GM21576 (cell line): ENCODE results near the gene MRPL41.
"Not testable (repeated sequence)": the region's sequence is repeated elsewhere in the genome, so short reads cannot be mapped to it uniquely, and the experiment has no call there.

Experiments used
- ATAC-seq: cut with Tn5 transposase; IDR thresholded peaks from one replicate; pipeline ENCODE4 v1.9.1; 2021; ENCODE audit warnings: mild to moderate bottlenecking, moderate library complexity; ENCODE audit not compliant: unreplicated experiment

MRPL41 gene

GRCh38 chr9:137550958-137551263 is 768 bp upstream of the MRPL41 start:
- ATAC-seq, result not testable (repeated sequence)

GRCh38 chr9:137552022-137552768 is 516 bp downstream of the MRPL41 start:
- ATAC-seq, result peak; percentile 5

DNA sequence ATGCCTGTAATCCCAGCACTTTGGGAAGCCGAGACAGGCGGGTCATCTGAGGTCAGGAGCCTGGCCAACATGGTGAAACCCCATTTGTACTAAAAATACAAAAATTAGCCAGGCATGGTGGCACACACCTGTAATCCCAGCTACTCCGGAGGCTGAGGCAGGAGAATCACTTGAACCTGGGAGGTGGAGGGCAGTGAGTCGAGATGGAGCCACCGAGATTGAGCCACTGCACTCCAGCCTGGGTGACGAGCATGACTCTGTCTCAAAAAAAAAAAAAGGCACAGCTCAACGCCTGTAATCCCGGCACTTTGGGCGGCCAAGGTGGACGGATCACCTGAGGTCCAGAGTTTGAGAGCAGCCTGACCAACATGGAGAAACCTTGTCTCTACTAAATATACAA is 2.0 kb downstream of the MRPL41 start:
- ATAC-seq, result not testable (repeated sequence)

DNA sequence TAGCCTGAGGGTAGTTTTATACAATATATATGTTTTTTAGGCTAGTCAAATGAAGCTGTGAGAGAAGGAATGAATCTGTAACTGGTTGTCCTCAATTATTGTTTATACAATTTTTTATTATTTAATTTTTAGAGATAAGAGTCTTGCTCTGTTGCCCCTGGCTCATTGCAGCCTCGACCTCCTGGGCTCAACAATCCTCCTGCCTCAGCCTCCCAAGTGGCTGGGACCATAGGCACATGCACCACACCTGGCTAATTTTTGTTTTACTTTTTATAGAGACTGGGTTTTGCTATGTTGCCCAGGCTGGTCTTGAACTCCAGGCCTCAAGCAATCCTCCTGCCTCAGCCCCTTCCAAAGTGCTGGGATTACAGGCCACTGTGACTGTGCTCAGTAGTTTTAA is 2.7 kb downstream of the MRPL41 start:
- no peak for ATAC-seq

- ATAC-seq, result no peak
These were observed 3.5 kb downstream of the MRPL41 start for GRCh38 chr9:137555179-137555578.

GRCh38 chr9:137556069-137556838 is 4.6 kb downstream of the MRPL41 start:
- ATAC-seq, result no peak

DNA sequence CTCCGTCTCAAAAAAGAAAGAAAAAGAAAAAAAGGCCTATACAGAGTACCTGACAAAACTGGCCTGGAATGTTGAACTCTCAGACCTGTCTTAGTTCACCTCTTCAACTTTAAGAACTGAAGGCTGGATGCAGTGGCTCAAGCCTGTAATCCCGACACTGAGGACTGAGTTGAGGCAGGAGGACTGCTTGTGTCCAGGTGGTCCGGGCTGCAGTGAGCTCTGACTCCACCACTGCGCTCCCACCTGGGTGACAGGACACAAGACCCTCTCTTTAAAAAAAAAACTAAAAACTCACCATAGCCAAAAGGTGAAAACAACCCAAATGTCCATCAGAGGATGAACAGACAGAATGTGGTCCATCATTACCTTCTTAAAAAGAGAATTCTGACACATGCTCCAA is 6.4 kb downstream of the MRPL41 start:
- no peak for ATAC-seq

DNA sequence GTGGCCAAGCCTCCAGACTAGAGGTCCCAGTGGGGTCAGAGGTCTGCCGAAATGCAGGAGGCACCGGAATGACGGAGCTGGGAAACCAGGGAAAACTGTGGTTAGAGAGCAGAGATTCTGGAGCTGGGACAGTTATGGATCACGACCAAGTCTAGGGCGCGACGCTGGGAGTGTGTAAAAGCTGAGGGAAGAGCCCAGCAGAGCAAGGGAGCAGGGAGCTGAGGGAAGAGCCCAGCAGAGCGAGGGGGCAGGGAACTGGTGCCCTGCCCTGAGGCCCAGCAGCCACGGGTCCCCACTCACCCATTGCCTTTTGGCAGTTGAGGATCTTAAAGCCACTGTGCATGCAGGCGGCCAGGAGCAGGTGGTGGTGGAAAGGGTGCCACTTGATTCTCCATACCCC is 12.5 kb downstream of the MRPL41 start:
- no peak for ATAC-seq

DNA sequence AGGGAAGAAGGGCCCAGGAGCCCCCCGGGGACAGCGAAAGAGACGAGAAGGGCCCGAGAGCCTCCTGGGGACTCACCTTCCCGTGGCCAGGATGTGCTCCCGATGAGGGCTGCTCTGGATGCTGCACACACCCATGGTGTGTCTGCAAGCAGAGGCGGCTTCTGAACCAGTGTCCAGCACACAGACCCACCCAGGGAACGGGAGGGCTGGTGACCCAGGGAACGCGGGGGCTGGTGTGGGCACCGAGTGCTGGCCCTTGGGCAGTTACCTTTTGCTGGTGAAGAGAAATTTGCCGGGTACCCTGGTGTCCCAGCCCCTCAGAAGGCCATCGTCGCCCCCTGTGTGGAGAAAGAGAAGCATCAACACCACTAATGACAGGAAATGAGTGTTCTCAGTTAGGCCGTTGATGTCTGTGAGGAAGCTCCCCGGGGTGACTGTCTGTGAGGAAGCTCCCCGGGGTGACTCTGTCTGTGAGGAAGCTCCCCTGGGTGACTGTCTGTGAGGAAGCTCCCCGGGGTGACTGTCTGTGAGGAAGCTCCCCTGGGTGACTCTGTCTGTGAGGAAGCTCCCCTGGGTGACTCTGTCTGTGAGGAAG is 13.2 kb downstream of the MRPL41 start:
- ATAC-seq, result no peak

- ATAC-seq, result not testable (repeated sequence)
These were observed 16.8 kb downstream of the MRPL41 start for GRCh38 chr9:137568445-137568844.

- ATAC-seq, result no peak
These were observed 18.0 kb downstream of the MRPL41 start for GRCh38 chr9:137569609-137570203.

DNA sequence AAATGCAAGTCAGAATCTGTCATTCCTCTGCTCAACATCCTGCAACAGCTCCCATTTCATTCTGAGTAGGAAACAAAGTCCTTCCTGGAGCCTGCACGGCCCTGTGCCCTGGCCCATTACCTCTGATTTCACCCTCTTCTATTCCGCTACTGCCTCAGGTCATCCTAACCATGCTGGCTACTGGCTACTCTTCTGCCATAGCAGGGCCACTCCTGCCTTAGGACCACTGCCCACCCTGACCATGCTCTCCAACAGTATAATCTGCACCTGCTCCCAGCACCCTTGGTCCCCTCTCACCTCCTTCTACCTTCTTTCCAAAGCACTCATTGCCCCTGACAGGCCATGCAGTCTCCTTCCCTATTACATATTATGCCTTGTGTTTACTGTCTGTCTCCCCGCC is 18.9 kb downstream of the MRPL41 start:
- ATAC-seq, result no peak

GRCh38 chr9:137574192-137574591 is 22.5 kb downstream of the MRPL41 start:
- no peak for ATAC-seq

GRCh38 chr9:137575364-137575715 is 23.7 kb downstream of the MRPL41 start:
- ATAC-seq, result no peak

DNA sequence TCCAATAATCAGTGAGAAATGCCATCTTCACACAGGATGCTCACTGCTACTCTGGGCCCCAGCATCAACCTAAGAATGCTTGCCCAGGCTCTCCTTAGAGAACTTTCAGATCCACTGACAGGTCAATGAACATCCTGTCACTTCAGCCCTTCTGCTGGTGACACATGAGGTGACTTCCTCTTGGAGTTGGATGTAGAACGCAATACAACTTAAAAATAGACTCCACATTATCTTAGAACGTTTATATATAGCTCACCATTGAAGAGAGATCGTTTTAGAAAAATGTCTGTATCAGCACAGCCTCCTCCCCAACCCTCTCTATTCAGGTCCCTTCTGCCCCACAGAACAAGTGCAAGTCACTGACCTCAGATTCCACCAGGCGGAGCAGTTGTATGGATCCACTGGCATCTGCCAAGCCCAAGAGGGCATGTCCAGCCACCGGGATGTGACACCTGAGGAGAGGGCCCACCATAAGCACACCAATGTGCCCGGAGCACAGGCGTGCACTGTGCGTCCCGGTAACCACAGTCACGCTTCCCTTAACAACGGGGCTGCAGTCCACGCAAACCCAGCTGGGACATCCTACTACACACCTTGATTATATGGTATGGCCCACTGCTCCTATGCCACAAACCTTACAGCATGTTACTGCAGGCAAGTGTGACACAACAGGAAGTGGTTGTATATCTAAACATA is 24.2 kb downstream of the MRPL41 start:
- no peak for ATAC-seq

GRCh38 chr9:137578518-137579258 is 27.0 kb downstream of the MRPL41 start, which contains the start of gene DPH7:
TSS of gene DPH7 (minus strand) at chr9:137578925. CDS start at chr9:137578777, 148 bp downstream.
- ATAC-seq, result peak; percentile 72

DNA sequence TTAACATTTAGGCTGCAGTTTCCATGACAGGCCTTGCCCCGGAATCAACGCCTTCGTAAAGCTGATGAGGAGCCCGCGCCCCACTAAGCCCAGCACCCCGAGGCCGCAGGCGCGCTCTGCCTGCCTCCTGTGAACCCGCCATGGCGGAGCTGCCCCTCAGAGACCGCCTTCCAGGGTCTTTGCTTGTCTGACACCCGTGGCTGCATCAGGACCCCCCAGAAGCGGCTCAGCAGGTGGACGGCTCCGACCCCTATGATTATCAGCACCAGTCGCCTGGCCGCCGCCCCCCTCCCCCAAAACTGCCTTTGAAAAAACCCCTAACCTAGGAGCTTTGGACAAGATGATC is 27.6 kb downstream of the MRPL41 start:
- ATAC-seq, result no peak

- no peak for ATAC-seq
These were observed 28.7 kb downstream of the MRPL41 start for GRCh38 chr9:137580209-137580953.

DNA sequence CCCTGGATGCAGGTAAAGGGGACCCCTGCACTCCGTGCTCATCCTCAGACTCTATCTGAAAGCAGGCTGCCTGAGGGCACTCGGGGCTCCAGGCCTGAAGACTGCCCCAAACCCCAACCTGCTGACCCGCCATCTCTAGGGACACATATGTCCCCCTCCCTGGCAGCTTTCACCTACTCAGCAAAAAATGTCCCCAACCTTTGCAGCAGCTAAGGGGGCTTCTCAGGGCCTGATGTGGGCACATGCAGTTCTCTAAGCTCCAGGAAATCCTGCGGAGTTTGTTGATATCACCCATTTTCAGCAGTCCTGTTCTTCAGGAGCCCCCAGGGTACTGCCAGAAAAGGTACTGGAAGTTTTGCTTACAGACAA is 29.3 kb downstream of the MRPL41 start:
- ATAC-seq, result no peak
